ENCODE results near the gene LAS1L.
"Not testable (repeated sequence)": the region's sequence is repeated elsewhere in the genome, so short reads cannot be mapped to it uniquely, and the experiment has no call there.

LAS1L gene

DNA sequence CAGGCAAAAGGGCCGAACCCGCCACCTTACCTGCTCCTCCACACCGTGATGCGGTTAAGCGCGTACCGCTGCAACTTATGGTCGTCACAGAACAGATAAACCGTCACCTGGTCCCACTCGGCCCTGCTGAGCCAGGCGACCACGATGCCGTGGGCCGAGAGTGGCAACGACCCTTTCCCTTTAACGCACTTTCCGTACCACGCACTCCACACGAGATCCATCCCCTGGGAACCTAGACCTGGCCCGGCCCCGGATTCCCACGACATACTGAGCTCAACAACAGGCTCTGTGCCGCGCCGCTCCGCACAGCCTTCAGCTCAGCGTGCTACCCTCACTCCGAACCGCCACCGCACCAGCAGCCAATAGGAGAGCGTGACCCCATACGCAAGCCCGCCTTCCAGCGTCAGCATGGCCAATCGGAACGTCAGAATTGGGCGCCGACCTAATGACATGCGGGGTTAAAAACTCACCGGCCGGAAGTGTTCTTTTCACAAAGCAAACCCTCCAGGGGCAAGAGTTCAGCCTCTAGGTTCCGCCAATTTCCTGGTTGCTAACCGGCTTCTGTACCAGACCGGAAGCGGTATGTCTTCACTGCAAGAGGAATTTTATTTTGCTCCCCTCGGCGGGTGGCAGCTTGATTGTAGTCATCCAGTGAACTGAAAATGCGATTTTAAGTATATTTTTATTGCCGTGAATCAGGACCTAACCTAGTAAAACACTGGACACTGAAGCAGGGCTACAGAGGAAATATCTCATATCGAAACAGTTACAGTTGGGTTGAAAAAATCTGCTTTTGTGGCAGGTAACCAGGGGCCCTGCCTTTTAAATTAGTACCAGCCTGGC, at the start of gene LAS1L:
TSS of gene LAS1L (minus strand) at position 338 of the 843 bp plus-strand sequence. CDS start at position 266, 72 bp downstream.
- DNase-seq (ENCODE audit: low read depth) = peak; percentile 70

DNA sequence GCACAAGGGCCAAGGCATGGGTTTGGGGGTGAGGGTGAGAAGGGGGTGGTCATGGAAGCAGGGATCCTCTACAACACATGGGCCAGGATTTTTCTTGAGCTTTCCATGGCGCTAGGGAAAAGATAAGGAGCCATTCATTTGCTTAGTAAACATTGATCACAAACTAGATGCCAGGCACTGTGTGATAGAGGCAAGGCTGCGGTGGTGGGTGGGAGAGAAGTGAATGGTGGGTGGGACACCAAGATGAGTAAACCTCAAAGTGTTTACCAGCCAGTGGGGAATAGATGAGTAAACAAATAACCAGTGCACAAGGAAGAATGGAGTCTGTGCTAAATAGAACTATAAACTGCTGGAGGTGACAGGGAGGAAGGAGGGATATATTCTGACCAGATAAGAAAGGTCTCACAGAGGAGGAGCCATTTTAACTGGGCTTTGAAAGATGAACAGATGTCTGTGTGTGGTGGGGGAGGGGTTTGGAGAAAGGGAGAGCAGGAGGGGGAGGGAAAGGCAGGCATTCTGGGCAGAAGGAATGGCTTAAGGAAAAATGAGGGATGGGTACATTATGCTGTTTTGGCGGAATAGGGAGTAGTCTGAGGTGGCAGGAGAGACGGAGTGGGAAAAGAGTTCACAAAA, 48.0 kb upstream of the LAS1L start:
- DNase-seq (ENCODE audit: low read depth) = no peak

DNA sequence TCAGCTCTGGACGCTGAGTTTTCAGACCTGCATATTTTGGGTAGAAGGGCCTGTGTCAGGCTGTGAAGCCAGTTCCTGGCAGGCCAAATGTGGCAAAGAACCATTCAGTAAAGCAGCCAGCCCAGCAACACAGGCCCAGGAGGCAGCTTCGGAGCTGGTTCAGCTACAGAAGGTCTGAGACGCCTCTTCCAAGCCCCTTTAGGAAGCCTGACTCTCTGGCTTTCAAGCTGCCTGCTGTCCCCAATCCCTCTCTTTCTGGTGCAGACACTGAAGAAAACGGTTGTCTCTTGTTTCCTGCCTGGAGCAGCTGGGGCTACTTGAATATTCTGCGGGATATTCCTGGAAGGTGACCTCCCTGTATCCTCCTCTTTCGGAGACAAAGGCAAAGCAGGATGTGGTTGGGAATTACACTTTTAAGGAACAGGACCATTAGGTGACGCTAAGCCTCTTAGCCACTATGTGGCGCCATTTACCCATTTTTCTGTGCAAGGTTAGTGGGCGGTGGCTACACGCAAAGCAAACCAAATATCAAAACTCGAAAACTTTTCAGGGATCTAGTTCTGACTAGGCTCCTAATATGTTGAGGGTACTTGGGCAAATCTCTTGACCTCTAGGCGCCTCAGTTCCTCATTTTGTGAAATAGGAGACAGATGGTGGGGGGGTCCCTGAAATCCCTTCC, 47.2 kb upstream of the LAS1L start:
- no peak for DNase-seq (ENCODE audit: low read depth)

DNA sequence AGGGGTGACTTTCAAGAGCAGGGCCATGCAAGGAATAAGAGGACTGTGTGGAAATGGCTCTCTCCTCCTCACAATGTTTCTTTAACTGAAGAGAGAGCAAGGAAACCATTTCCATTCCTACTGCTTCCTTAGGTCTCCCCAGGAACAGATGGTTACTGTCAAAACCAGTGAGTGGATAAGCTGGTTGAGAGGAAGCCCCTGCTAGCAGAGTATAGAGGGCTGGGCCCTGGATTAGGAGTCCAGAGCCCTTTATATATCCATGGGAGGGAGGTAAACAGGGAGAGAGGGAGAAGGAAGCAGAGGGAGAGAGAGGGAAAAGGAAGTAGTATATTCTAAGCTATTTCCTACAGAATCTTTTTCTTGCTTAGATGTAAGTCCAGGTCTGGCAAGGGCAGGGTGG, 43.8 kb upstream of the LAS1L start:
- no peak for DNase-seq (ENCODE audit: low read depth)

DNA sequence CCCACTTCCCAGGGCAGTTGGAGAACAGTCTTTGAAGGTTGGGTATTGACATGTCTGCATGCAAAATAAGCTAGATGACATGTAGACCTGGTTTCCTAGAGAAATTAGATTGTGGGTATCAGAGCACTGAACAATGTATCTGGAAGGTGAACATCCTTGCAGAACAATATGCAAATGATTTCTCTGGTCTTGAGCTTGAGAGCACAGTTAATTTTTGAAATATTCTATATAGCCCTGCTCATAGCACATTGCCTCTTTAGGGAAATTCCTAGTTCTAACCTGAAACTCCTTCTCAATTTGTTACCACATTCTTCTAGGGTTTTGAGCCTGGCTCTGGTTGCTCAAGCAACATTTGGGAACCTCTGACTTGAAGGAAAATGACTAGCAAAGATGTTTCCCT, 41.6 kb upstream of the LAS1L start:
- DNase-seq (ENCODE audit: low read depth) = no peak

DNA sequence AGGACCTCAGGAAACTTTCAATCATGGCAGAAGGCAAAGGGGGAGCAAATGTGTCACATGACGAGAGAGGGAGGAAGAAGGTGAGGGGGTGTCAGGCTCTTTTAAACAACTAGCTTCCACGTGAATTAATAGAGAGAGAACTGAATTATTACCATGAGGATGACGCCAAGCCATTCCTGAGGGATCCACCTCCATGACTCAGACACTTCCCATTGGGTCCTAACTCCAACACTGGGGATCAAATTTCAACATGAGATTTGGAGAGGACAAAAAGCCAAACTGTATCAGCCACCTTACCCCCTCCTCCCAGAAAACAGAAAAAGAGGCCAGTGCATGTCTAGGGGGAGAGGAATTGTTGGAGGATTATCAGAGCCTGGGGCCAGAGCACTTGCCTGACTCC, 40.4 kb upstream of the LAS1L start:
- no peak for DNase-seq (ENCODE audit: low read depth)

DNA sequence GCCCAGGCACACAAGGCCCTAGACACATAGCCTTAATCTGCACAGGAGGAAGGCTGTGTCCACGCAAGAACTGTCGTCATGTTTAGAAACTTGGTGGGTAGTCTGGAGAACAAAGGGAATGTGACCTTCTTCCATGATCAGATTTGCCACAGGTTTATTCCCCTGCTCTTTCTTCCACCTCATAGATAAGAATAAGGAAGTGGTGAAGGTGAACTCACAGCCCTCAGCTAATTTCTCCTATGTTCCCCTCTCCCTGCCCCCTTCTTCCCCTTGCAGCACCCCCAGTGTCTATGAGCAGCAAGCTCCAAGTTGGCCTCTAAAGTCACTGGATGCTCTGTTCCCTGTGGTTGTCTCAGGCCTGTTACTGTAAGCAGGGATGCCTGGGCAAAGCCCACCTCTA, 39.8 kb upstream of the LAS1L start:
- DNase-seq (ENCODE audit: low read depth) = no peak

DNA sequence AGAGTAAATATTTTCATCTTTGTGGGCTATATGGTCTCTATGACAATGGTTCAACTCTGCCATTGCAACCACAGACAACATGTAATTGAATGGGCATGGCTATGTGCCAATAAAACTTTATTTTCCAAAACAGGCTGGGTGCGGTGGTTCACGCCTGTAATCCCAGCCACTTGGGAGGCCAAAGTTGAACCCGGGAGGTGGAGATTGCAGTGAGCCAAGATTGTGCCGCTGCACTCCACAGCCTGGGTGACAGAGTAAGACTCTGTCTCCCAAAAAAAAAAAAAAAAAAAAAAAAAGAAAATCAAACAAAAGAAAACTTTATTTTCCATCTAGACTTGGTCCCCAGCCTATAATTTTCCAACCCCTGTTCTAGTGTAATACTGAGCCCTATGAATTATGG, 38.4 kb upstream of the LAS1L start:
- no peak for DNase-seq (ENCODE audit: low read depth)

DNA sequence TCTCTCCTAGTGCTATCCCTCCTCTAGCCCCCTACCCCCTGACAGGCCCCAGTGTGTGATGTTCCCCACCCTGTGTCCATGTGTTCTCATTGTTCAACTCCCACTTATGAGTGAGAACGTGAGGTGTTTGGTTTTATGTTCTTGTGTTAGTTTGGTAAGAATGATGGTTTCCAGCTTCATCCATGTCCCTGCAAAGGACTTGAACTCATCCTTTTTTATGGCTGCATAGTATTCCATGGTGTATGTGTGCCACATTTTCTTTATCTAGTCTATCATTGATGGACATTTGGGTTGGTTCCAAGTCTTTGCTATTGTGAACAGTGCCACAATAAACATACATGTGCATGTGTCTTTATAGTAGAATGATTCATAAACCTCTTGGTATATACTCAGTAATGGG, 28.3 kb upstream of the LAS1L start:
- not testable (repeated sequence) for DNase-seq (ENCODE audit: low read depth)

DNA sequence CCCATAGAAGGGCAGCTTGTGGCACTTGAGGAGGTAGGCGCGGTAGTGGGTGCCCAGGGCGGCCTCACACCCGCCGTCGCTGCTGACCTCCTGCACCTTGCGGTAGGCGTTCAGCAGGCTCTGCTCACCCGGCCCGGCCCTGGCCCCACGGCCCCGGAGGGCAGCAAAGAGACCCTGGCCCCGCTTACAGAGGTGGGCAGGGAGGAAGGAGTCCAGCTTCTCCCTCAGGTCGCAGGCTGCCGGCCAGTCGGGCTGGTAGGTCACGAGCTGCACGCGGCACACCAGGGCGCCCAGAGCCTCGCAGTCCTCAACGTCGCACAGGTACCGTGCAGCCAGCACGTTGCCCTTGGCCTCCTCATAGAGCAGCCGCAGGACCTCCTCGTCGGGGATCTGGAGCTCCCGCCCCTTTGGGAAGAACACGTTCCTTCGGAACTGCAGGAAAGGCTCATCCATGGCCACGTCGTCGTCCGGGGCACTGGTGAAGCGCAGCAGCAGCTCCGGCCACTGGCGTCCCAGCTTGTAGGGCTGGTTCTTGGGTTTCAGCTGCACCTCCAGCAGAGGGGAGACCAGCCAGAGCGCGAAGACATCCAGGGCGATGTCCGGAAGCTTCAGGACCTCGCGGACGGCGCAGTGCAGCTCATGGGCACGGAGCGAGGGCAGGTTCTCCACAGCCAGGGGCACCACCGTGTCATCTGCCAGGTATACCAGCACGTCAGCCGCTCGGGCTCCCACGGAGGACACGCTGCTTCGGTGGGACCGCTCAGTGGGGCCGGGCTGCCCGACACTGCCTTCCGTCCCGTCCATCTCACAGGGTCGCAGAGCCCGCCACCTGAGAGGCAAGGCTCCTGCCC, 17.1 kb upstream of the LAS1L start:
- no peak for DNase-seq (ENCODE audit: low read depth)

DNA sequence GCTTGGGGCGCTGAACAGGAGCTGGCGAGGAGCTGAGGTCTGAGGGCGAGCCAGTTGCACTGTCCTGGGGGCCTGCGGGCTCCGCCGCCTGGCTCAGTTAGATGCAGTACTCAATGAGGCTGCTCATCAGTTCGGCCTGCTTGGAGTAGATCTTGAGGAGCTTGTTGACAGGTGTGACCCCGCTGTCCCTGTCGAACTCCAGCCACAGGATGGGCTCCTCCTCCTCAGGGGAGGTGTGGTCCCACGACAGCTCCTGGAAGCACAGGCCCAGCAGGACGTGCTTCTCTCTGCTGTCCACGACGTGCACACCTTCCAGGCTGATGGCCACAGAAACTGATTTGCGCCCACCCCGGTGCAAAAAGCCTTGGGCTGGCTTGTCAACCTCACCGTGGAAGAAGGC, 16.5 kb upstream of the LAS1L start:
- no peak for DNase-seq (ENCODE audit: low read depth)

DNA sequence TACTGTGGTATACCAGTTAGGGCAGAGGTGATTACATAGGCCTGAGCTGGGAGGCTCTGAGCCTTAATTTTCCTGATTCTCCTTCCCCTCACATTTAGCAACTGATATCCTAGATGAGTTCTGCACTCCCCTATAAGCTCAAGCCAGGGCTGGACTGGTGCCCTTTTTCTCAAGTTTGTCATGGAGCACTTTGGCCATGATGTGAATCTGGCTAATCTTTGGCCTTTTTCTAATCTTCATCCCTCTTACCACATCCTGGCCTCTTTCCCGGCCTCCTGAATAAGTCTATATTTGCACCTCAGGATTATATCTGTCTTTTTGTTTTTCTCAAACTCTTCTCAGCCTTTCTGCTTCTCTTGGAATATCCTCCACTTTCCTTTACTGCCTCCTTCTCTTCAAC, 10.9 kb upstream of the LAS1L start:
- DNase-seq (ENCODE audit: low read depth) = no peak

DNA sequence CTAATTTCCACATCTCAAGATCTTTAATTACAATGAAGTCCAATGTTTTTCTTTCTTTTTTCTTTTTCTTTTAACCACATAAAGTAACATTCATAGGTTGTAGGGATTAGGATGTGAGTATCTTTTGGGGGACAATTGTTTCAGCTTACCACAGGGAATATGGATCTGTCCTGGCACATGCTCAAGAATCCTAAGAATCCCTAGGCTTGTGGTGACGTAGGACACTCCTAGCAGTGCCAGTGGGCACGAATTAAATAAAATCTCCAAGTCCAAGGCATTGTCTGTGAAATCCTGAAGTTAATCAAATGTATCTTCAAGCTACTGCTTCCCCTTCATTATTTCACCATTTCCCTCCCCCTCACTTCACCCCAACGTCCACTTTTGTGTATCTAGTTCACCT, 2.6 kb upstream of the LAS1L start:
- DNase-seq (ENCODE audit: low read depth) = no peak

DNA sequence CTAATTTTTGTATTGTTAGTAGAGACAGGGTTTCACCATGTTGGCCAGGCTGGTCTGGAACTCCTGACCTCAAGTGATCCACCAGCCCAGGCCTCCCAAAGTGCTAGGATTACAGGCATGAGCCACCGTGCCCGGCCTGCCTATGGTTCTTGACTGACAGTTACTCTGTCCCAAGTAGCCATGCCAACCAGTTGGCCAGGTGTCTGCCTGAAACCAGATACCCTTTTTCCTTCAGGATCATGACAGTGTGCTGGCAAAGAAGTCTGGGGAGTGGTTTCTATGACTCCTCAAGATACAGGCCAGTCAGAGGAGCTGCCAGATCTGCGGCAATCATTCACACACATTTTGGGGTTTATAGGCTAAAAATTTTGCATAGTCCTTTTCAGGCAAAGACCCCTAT, 1.7 kb upstream of the LAS1L start:
- no peak for DNase-seq (ENCODE audit: low read depth)

DNA sequence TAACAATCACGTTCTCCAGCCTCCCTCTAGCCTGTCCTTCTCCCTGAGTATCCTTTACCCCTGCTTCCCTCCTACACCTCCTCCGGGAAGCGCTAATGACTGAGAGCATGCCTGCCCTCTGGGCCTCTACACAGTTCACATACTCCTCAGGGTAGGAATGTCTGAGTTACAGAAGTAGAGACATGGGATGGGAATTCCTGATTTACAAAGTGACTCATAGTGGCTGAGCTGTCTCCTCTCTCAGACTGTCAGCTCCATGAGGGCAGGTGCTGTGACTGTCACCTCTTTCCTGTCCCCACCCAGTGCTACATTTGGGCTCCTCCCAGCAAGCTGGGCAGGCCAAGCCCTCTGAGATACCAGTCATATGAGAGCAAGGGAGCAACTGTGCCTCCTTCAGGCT, 2.6 kb downstream of the LAS1L start:
- DNase-seq (ENCODE audit: low read depth) = no peak

DNA sequence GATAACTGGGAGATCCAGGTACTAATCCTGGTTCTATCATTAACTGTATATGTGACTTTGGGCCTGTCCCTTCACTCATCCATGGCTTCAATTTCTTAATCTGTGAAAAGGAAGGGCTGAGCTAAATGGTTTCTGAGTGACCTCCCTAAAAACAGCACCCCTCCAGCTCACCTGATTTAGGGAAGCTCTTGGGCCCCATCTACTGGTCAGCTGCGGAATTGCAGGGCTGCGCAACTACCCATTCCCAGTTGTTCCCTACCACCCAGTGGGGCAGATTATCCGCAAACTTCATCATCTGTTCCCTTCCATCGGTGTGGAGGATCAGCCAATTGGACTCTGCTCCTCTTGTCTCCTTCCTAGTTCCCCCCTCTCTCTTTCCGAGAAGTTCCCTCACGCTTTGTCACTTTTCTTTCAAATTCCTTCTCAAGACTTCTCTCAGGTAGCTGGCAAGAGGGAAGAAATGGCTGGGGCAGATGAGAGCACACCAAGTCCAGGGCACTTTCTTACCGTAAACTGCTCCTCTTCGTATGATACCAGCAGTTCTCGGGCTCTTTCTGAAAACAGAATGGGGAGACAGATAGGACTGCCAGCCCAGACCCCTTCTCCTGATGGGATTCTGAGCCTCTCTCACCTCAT, 5.8 kb downstream of the LAS1L start:
- DNase-seq (ENCODE audit: low read depth) = no peak

DNA sequence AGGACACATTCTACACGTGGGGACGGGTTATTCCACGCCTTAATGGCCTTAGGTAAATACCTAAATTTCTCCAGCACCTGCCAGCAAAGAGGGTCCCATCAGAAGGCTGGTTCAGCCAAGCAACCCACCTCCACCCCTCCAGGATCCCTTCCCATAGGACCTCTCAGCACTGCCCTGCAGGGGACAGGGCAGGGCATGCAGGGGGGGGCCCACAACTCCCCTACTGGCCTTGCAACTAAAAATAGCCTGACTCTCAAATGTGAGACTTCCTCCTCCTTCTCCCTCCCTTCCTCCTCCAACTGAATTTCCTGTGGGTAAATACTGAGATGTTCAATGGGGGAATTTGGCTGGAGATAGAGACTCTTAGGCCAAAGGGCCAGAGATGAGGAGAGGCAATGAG, 6.3 kb downstream of the LAS1L start:
- DNase-seq (ENCODE audit: low read depth) = no peak

DNA sequence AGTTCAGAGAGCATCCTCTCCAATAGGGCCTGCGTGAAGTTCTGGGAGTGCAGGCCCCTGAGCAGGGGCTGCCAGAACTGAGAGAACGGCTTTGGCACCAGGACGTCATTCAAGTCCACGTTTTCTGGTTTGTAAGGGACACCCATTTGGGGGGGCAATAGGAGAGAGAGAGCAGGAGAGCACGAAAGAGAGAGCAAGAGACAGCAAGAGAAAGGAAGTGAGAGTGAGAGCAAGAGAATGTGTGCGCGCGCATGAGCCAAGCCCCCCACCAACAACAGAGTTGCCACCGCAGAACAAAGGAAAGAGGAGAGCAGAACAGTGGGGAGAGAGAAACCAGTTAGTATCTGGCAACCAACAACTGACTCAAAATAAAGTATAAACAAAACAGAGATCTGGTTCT, 10.4 kb downstream of the LAS1L start:
- no peak for DNase-seq (ENCODE audit: low read depth)

DNA sequence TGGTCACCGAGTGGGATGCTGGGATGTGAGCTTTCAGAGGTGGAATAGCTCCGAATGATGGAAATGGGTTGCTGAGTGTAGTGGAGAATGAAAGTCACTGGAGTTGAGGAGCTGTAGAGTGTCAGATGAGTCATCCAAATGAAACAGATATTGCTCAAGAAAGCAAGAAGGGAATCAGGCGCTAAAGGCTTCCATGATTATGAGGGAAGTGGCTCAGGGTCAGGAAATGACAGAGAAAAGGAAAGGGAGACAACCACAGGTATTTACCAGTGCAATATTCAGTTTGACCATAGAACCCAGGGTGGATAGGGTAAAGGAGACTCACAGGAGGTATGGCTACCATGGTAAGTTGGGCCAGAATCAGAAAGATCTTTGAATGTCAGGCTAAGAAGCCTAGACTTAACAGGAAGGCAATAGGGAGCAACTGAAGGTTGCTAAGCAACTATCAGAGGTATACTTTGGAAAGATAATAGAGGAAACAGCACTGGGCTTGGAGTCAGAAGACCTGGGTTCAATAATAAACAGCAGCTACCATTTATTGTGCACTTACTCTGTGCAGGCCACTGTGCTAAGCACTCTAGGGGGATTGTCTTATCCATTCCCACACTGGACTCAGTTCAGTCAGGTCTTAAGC, 11.7 kb downstream of the LAS1L start:
- DNase-seq (ENCODE audit: low read depth) = peak; percentile 27

DNA sequence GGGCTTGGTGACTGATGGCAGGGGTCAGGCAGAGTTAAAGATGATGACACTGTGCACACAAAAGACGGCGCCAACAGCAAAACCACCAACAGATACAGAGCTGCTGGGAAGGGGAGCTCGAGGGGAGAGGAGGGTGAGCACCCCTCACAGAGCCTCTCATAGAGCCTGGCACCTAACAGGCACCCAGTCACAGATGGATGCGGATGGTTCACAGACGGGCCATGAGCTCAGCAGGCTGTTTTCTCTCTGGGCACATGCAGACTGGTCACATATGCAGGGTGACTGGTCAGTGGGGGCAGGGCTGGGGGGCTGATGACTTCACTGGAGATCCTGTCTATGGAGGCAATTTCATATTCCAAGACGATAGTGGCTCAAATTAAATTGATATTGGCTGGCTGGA, 15.1 kb downstream of the LAS1L start:
- not testable (repeated sequence) for DNase-seq (ENCODE audit: low read depth)

DNA sequence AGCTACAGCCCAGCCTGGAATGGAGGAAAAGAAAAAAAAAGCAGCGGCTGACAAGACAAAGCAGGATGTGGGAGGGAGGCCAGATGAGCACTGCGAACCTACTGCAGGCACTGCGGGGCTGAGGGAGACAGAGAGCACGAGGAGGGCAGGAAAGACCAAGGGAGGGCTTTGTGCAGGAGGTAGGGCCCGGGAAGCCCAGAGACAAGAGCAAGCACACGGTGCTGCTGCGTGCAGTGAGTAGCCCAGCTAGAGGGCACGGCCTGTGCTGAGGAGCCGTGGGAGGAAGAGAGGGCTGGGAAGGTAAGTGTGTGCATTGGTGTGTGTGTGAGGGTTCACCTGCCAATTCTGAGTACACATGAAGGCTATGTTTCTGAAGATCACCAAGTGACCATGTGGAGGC, 15.6 kb downstream of the LAS1L start:
- DNase-seq (ENCODE audit: low read depth) = not testable (repeated sequence)
